ENCODE results near the gene MCHR1. TPM values are rescaled to one million over a fixed set of nuclear protein-coding genes. Genes with fewer than 3 reads are reported as not detected.

The MCHR1 gene, protein sequence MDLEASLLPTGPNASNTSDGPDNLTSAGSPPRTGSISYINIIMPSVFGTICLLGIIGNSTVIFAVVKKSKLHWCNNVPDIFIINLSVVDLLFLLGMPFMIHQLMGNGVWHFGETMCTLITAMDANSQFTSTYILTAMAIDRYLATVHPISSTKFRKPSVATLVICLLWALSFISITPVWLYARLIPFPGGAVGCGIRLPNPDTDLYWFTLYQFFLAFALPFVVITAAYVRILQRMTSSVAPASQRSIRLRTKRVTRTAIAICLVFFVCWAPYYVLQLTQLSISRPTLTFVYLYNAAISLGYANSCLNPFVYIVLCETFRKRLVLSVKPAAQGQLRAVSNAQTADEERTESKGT
- 0.33 and 0.39 TPM in 2 replicates for total RNA-seq

GRCh38 chr22:40679249-40679963, at the start of gene MCHR1:
Gene MCHR1 (plus strand): TSS chr22:40679484. CDS start chr22:40679653, 169 bp downstream.

DNA sequence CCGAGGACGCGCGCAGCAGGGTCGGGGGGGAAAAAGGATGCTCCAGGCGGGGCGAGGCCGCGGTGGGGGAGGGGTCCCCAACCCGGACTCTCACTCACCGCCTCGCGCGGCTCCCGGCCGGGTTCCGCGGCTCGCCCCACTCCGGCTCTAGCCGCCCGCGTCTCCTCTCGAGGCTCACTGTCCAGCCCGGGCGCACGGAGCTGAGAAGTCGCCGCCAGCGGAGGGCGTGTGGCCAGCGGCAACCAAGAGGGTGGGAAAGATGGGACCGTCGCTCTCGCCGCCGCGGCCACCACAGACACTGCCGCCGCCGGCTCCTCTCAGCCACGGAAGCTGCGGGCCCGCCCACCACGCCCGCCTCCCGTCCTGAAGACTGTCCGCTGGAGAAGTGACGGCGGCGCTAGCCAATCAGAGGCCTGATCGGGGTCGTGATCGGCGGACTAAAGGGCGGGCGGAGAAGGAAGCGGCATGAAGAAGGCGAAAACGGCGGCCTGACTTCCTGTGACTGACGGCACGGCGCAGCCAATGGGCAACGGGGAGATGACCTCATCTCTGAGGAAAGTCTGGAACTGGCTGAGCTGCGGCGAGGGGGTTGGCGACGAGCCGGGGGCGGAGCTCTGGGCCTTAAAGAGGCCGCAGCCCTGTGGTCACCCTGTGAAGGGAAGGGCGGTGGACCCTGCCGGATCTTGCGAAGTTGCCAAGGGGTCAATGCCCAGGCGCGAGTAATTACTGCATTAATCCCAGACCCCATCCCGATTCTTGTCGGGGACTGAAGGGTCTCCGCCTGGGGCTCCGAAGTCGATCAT, 42.7 kb upstream of the MCHR1 start, which contains the start of gene MRTFA:
MRTFA (minus strand) TSS at position 340 of the 803 bp plus-strand sequence.

Other genes starting within 250 kb of the MCHR1 start
- gene MRTFA, start 42.8 kb upstream of the MCHR1 start, total RNA-seq = 55.0 and 139 TPM in 2 replicates
- gene SLC25A17, start 139.9 kb downstream of the MCHR1 start, total RNA-seq = 13.0 and 18.9 TPM in 2 replicates
- 160 and 234 TPM in 2 replicates for gene ST13, start 177.2 kb downstream of the MCHR1 start, total RNA-seq
- 11.4 and 13.0 TPM in 2 replicates for gene XPNPEP3, start 177.7 kb downstream of the MCHR1 start, total RNA-seq
- not detected in 2 replicates for gene DNAJB7, start 182.6 kb downstream of the MCHR1 start, total RNA-seq